GM23248 (cell line): ENCODE measurements around the gene DPF1. TPM values are rescaled to one million over a fixed set of nuclear protein-coding genes. Genes with fewer than 3 reads are reported as not detected.

Source experiments
- DNase-seq: peaks from one replicate; pipeline ENCODE4 v3.0.0-alpha.2; 2015
- H2AFZ ChIP-seq: fragments of 200-600 bp; sonication (generic); 2 replicates; pipeline ENCODE4 v1.6.1; 2016; ENCODE audit warnings: antibody characterized with exemption
- H3F3A ChIP-seq: fragments of 200-600 bp; sonication (generic); 2 replicates; pipeline ENCODE4 v1.6.1; 2016; ENCODE audit warnings: mild to moderate bottlenecking, antibody characterized with exemption, mixed run types; ENCODE audit not compliant: insufficient read depth
- H3K27ac ChIP-seq: fragments of 200-600 bp; sonication (generic); 2 replicates; pipeline ENCODE4 v1.5.1; 2016; ENCODE audit warnings: mild to moderate bottlenecking
- H3K27me3 ChIP-seq: fragments of 200-600 bp; sonication (generic); replicated peaks from 2 replicates; pipeline ENCODE4 v1.6.1; 2016; ENCODE audit warnings: mild to moderate bottlenecking; ENCODE audit not compliant: insufficient read depth
- H3K36me3 ChIP-seq: fragments of 200-600 bp; sonication (generic); 2 replicates; pipeline ENCODE4 v1.6.1; 2016; ENCODE audit warnings: low read depth, mild to moderate bottlenecking
- H3K4me1 ChIP-seq: fragments of 200-600 bp; sonication (generic); 2 replicates; pipeline ENCODE4 v1.6.1; 2016; ENCODE audit warnings: mild to moderate bottlenecking; ENCODE audit not compliant: insufficient read depth
- H3K4me2 ChIP-seq: fragments of 200-600 bp; sonication (generic); one replicate; pipeline ENCODE4 v1.6.1; 2016; ENCODE audit warnings: mild to moderate bottlenecking; ENCODE audit not compliant: unreplicated experiment
- H3K4me3 ChIP-seq: fragments of 200-600 bp; sonication (generic); 2 replicates; pipeline ENCODE4 v1.5.1; 2016; ENCODE audit warnings: mild to moderate bottlenecking
- H3K79me2 ChIP-seq: fragments of 200-600 bp; sonication (generic); 2 replicates; pipeline ENCODE4 v1.6.1; 2016; ENCODE audit warnings: mild to moderate bottlenecking; ENCODE audit not compliant: insufficient read depth
- H3K9ac ChIP-seq: fragments of 200-600 bp; sonication (generic); 2 replicates; pipeline ENCODE4 v1.6.1; 2016; ENCODE audit warnings: mild to moderate bottlenecking
- H3K9me2 ChIP-seq: fragments of 200-600 bp; sonication (generic); 2 replicates; pipeline ENCODE4 v1.6.1; 2016; ENCODE audit warnings: mixed run types, mild to moderate bottlenecking, moderate library complexity; ENCODE audit not compliant: insufficient read depth
- H3K9me3 ChIP-seq: fragments of 200-600 bp; sonication (generic); one replicate; pipeline ENCODE4 v1.6.1; 2017; ENCODE audit warnings: low read depth
- H4K20me1 ChIP-seq: fragments of 200-600 bp; sonication (generic); 2 replicates; pipeline ENCODE4 v1.6.0; 2016; ENCODE audit not compliant: insufficient read depth
- EZH2 ChIP-seq: fragments of 200-600 bp; sonication (generic); IDR thresholded peaks from 2 replicates; pipeline ENCODE4 v1.6.1; 2018; ENCODE audit warnings: antibody characterized with exemption, mild to moderate bottlenecking; ENCODE audit not compliant: insufficient read depth, poor library complexity, severe bottlenecking
- EZH2phosphoT487 ChIP-seq: fragments of 200-600 bp; sonication (generic); IDR thresholded peaks from 2 replicates; pipeline ENCODE4 v1.6.1; 2018; ENCODE audit warnings: antibody characterized with exemption, moderate library complexity, mild to moderate bottlenecking, low read depth; ENCODE audit not compliant: insufficient read depth
- WGBS, 2 experiments: methylation state at CpG; one replicate each; pipeline ENCODE4 v1.1.6; 2015 to 2017; ENCODE audit warnings: low lambda C conversion rate in 2 of 2, low coverage in 1 of 2; ENCODE audit errors: missing lambda C conversion rate in 2 of 2; 5-methylcytosine and 5-hydroxymethylcytosine counted together
- in situ Hi-C: fragments of 300-500 bp; cut with MboI; formaldehyde crosslinking; loops from 2 replicates; pipeline ENCODE4 v1.15.0; 2020
- polyA plus RNA-seq: library from polyadenylated mRNA; unstranded; fragments of >200 nt; fragmentation: Nextera tagmentation; extraction: Ambion mirVana; gene quantifications from 2 replicates; pipeline ENCODE4 v1.2.1, GENCODE V29; 2016
- total RNA-seq: library from RNA; depleted of rRNA; stranded (reverse); fragments of >200 nt; shearing (Covaris generic); gene quantifications from 2 replicates; pipeline ENCODE4 v1.2.3, GENCODE V29; 2014

DPF1 gene
- total and polyA plus RNA-seq, 2 experiments from 2014 or later: 1.5 to 5.2 TPM

DNA sequence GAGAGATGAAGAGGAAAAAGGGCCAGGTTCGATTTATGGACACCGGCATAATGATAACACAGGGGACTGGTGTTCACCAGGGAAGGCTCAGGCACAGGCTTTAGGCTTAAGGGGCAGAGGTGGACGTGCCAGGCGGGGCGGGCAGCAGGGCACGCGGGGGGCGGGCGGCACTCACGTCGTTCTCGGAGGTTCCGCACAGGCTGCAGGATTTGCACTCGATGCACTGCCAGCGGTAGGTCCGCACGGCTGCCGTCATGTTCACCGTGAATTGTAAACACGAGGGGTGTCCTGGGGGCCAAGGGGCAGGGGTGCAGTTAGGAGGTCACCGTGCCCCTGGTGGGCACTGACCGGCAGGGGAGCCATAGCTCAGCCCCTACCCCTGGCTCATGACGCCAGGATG lies 10.6 kb downstream of the DPF1 start:
- Histone ChIP-seq H3K79me2 (no peaks in the 10 kb centered on the region), H2AFZ (no peak overlapping the region), H3K27ac (0 out of 2 replicates have a peak overlapping the region, but pooled peaks have one; percentile 27), H3K9ac (no peak overlapping the region), H4K20me1 (no peaks in the 10 kb centered on the region), H3K4me3 (no peak overlapping the region), H3F3A (peaks cover 13% of the 10 kb centered on the region; the same call in 1 of the 2 replicates), H3K9me2 (no peaks in the 10 kb centered on the region), H3K4me1 (peaks cover 21% of the 10 kb centered on the region), H3K4me2 (no peak overlapping the region), H3K36me3 (no peaks in the 10 kb centered on the region), H3K9me3 (no peaks in the 10 kb centered on the region), H3K27me3 (no peaks in the 10 kb centered on the region)
- in situ Hi-C loops: no loop called here
- WGBS, 2 experiments: 93 to 96% methylated on average over 14 to 23 of the region's 23 CpGs
- DNase-seq: no peak
- TF ChIP-seq EZH2 (no peak), EZH2phosphoT487 (no peak)

DNA sequence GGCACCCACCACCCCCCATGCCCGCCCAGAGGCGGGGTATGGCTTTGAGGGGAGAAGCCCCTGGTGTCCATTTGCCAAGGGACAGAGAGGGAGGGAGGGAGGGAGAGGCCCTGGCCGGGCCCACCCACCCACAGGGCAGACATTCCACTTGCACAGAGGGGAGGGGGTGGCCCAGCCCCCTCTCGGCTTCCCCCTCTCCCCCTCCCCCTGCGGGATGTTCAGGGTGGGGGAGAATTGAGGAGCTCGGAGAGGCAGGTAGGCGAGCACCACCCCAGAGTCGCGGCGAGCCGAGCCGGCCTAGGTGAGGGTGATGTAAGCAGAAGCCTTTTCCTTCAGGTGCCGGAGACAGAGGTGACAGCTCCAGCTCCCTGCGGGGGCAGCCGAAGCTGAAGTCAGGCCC lies 12.3 kb downstream of the DPF1 start:
- peaks cover 21% of the 10 kb centered on the region for H3K4me1 ChIP-seq
- 70% methylated on average over 8 of the region's 15 CpGs; no CpG with 5 or more reads in 1 of the 2 experiments for WGBS, 2 experiments
- no peaks in the 10 kb centered on the region for H3K27me3 ChIP-seq
- in situ Hi-C loops: no loop called here
- no peaks in the 10 kb centered on the region for H3K9me2 ChIP-seq
- no peaks in the 10 kb centered on the region for H3K36me3 ChIP-seq
- TF ChIP-seq EZH2phosphoT487 (no peak), EZH2 (no peak)
- H3K4me2 ChIP-seq: no peak overlapping the region
- no peak overlapping the region for H3K9ac ChIP-seq
- no peak for DNase-seq
- H3K4me3 ChIP-seq: no peak overlapping the region
- no peak overlapping the region for H3K27ac ChIP-seq
- H3K79me2 ChIP-seq: no peaks in the 10 kb centered on the region
- H3K9me3 ChIP-seq: no peaks in the 10 kb centered on the region
- peaks cover 17% of the 10 kb centered on the region; the same call in 1 of the 2 replicates for H3F3A ChIP-seq
- no peak overlapping the region for H2AFZ ChIP-seq
- H4K20me1 ChIP-seq: no peaks in the 10 kb centered on the region

DNA sequence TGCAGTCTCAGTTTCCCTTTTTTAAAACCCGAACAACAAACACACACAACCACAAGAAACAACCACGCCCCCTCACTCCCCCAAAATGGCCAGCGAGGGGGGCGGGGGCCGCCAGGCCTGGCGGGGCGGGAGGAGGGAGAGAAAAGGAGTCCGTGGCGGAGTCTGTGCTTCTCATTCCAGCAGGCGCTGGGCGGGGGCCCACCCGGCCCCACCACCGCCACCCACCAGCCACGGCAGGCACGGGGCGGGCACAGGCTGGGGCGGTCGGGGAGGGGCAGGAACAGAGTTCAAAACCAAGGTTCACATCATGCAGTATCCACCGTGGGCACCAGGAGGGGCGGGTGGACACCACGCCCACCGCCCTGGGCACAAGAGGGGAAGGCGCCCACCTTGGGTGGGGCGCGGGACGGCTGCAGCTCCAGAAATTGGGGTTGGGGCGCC lies 12.9 kb downstream of the DPF1 start:
- Histone ChIP-seq H3K9ac (peak overlapping the region; percentile 8; the same call in 1 of the 2 replicates), H3K27me3 (no peaks in the 10 kb centered on the region), H3K4me3 (no peak overlapping the region), H3K9me2 (no peaks in the 10 kb centered on the region), H3K79me2 (no peaks in the 10 kb centered on the region), H4K20me1 (no peaks in the 10 kb centered on the region), H3K27ac (no peak overlapping the region), H3K4me1 (peaks cover 21% of the 10 kb centered on the region), H3K4me2 (peak overlapping the region; percentile 65), H3K36me3 (no peaks in the 10 kb centered on the region), H2AFZ (no peak overlapping the region), H3F3A (peaks cover 17% of the 10 kb centered on the region; the same call in 1 of the 2 replicates), H3K9me3 (no peaks in the 10 kb centered on the region)
- WGBS, 2 experiments: 0 to 8% methylated on average over 6 to 27 of the region's 27 CpGs
- DNase-seq: peak; percentile 33
- no peak for TF ChIP-seq EZH2phosphoT487
- TF ChIP-seq EZH2: no peak
- in situ Hi-C loops: no loop called here

DNA sequence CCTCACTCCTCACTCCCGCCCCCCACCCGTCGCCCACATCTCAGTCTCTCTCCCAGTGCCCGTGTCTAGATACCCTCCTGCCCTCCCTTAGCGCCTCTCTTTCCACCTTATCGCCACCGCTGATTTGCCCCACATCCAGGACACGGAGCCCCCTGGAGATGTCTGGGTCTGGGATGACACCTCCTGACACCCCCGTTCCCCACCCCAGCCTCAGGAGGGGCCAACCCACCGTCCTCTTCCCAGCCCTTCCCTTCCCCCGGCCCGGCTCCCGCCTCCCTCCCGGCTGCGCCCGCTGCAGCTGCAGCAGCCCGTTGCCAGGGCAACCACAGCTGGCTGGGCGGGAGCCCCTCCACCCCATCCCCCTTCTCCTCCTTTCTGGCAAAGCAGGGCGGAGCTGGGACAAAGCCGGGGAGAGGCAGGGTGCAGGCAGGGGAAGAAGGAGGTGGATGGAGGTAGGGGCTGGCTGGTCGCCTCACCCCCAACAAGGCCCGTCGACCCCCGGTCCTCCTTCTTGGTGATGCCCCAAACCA lies 13.5 kb downstream of the DPF1 start:
- peak overlapping the region; percentile 62; the same call in 1 of the 2 replicates for H2AFZ ChIP-seq

More for the DNA sequence above, 13.5 kb downstream of the DPF1 start:
- peaks cover 17% of the 10 kb centered on the region; the same call in 1 of the 2 replicates for H3F3A ChIP-seq
- peak overlapping the region; percentile 65 for H3K4me2 ChIP-seq
- no peaks in the 10 kb centered on the region for H3K36me3 ChIP-seq
- peaks cover 21% of the 10 kb centered on the region for H3K4me1 ChIP-seq
- no peaks in the 10 kb centered on the region for H3K9me3 ChIP-seq
- in situ Hi-C loops: no loop called here
- H3K27me3 ChIP-seq: no peaks in the 10 kb centered on the region
- TF ChIP-seq EZH2 (no peak), EZH2phosphoT487 (no peak)
- H3K27ac ChIP-seq: no peak overlapping the region
- H3K4me3 ChIP-seq: no peak overlapping the region
- H4K20me1 ChIP-seq: no peaks in the 10 kb centered on the region
- H3K9me2 ChIP-seq: no peaks in the 10 kb centered on the region
- WGBS, 2 experiments: 4 to 6% methylated on average over 15 to 24 of the region's 24 CpGs
- H3K9ac ChIP-seq: peak overlapping the region; percentile 54; the same call in 1 of the 2 replicates
- H3K79me2 ChIP-seq: no peaks in the 10 kb centered on the region
- peak; percentile 48 for DNase-seq
